GM12878 (cell line): ENCODE data around the gene RECQL. TPM values are rescaled to one million over a fixed set of nuclear protein-coding genes. Genes with fewer than 3 reads are reported as not detected.

Experiments used
- ATAC-seq: fragments of 200-7000 bp; cut with Tn5 transposase; 3 replicates; pipeline ENCODE4 v1.9.1; 2020; ENCODE audit warnings: mild to moderate bottlenecking, moderate library complexity
- BruUV-seq: library from RNA; stranded (reverse); fragments of 400-500 nt; replicated peaks from 2 replicates; lab custom pipeline; 2021; lab: Mats Ljungman, UMichigan
- CTCF ChIA-PET: fragments of 300-600 bp; sonication (Branson Sonifier 250); formaldehyde crosslinking; extraction: SDS; loops from one replicate; lab custom pipeline; 2021; ENCODE audit warnings: inconsistent platforms; lab: Yijun Ruan, JAX
- POLR2A ChIA-PET: fragments of 350-600 bp; formaldehyde crosslinking; extraction: SDS; loops from one replicate; lab custom pipeline; 2021; ENCODE audit warnings: inconsistent platforms; lab: Charles Lee
- RAD21 ChIA-PET: fragments of 300-600 bp; sonication (Branson Sonifier 250); formaldehyde crosslinking; loops from one replicate; lab custom pipeline; 2023; ENCODE audit warnings: antibody characterized with exemption; ENCODE audit not compliant: unreplicated experiment; lab: Charles Lee
- SMC1A ChIA-PET: fragments of 300-600 bp; sonication (Branson Sonifier 250); formaldehyde crosslinking; loops from one replicate; lab custom pipeline; 2023; ENCODE audit not compliant: unreplicated experiment, uncharacterized antibody; lab: Charles Lee
- DNase-seq: peaks from one replicate; pipeline ENCODE4 v3.0.0-alpha.2; 2011; ENCODE audit warnings: low read depth, low spot score
- FAIRE-seq: peaks from 3 replicates; lab custom pipeline; 2011; peaks lifted over from hg19 to GRCh38; lab: Jason Lieb, UNC
- H2AFZ ChIP-seq: 2 replicates; pipeline ENCODE4 v1.6.0; 2011; ENCODE audit warnings: low read depth, low read length, control low read depth; ENCODE audit not compliant: control insufficient read depth
- H3K27ac ChIP-seq: 2 replicates; pipeline ENCODE4 v1.5.1; 2011; ENCODE audit warnings: control low read depth; ENCODE audit not compliant: control insufficient read depth, insufficient read depth
- H3K27me3 ChIP-seq, 2 experiments: replicated peaks in 1 of 2; 2 replicates each; pipeline versions ENCODE4 v1.6.0 to v1.6.1; 2011; ENCODE audit warnings: low read length in 1 of 2; ENCODE audit not compliant: control insufficient read depth in 2 of 2, insufficient read depth in 2 of 2
- H3K36me3 ChIP-seq, 2 experiments: 2 replicates each; pipeline ENCODE4 v1.5.1; 2011; ENCODE audit warnings: low read length in 1 of 2; ENCODE audit not compliant: control insufficient read depth in 2 of 2, insufficient read depth in 2 of 2
- H3K4me1 ChIP-seq: 2 replicates; pipeline ENCODE4 v1.6.1; 2011; ENCODE audit warnings: mild to moderate bottlenecking, low read length, moderate library complexity, mixed read lengths; ENCODE audit not compliant: control insufficient read depth, insufficient read depth
- H3K4me2 ChIP-seq: 2 replicates; pipeline ENCODE4 v1.6.0; 2011; ENCODE audit warnings: control low read depth; ENCODE audit not compliant: control insufficient read depth, insufficient read depth
- H3K4me3 ChIP-seq: fragments of 200-600 bp; sonication (generic); 2 replicates; pipeline ENCODE4 v1.5.1; 2016
- H3K79me2 ChIP-seq: 2 replicates; pipeline ENCODE4 v1.6.0; 2011; ENCODE audit warnings: low read length; ENCODE audit not compliant: control insufficient read depth, insufficient read depth
- H3K9ac ChIP-seq: 2 replicates; pipeline ENCODE4 v1.8.0; 2011; ENCODE audit warnings: low read length, control low read depth, mixed read lengths; ENCODE audit not compliant: control insufficient read depth, insufficient read depth
- H3K9me3 ChIP-seq: replicated peaks from 3 replicates; pipeline ENCODE4 v1.5.1; 2011; ENCODE audit warnings: mild to moderate bottlenecking, low read length; ENCODE audit not compliant: control insufficient read depth, insufficient read depth
- H4K20me1 ChIP-seq: 2 replicates; pipeline ENCODE4 v1.6.0; 2011; ENCODE audit not compliant: control insufficient read depth, insufficient read depth
- BCLAF1 ChIP-seq: fragments of 450-650 bp; IDR thresholded peaks from 2 replicates; pipeline ENCODE4 v1.6.1; 2017; ENCODE audit warnings: antibody characterized with exemption, mild to moderate bottlenecking, moderate library complexity
- CHD2 ChIP-seq: IDR thresholded peaks from 2 replicates; pipeline ENCODE4 v1.6.1; 2011; ENCODE audit warnings: low read depth, low read length, improper control_type of control experiment, borderline replicate concordance
- ESRRA ChIP-seq: IDR thresholded peaks from 2 replicates; pipeline ENCODE4 v1.6.1; 2012; ENCODE audit warnings: mild to moderate bottlenecking, low read length, improper control_type of control experiment
- JUNB ChIP-seq: IDR thresholded peaks from 2 replicates; pipeline ENCODE4 v1.6.1; 2016; ENCODE audit warnings: antibody characterized with exemption, mild to moderate bottlenecking
- POLR2AphosphoS5 ChIP-seq: IDR thresholded peaks from 2 replicates; pipeline ENCODE4 v1.6.1; 2011; ENCODE audit warnings: mild to moderate bottlenecking, low read length, inconsistent platforms
- PRDM15 ChIP-seq: fragments of 450-650 bp; formaldehyde crosslinking; IDR thresholded peaks from 2 replicates; pipeline ENCODE4 v1.4.0; 2020; ENCODE audit warnings: mild to moderate bottlenecking, moderate library complexity
- WGBS: methylation state at CpG from one replicate; pipeline ENCODE4 v1.1.6; 2016; ENCODE audit warnings: low lambda C conversion rate; ENCODE audit not compliant: insufficient replicate concordance, insufficient coverage; ENCODE audit errors: missing lambda C conversion rate; 5-methylcytosine and 5-hydroxymethylcytosine counted together
- in situ Hi-C: fragments of 300-500 bp; cut with MboI; formaldehyde crosslinking; loops from 9 replicates; pipeline ENCODE4 v1.14.3; 2018; ENCODE audit warnings: mixed read lengths
- intact Hi-C: fragments of 100-400 bp; cut with micrococcal nuclease; formaldehyde crosslinking; loops from one replicate; pipeline ENCODE4 v1.14.2; 2022; ENCODE audit not compliant: unreplicated experiment
- polyA plus RNA-seq, 11 experiments: library from polyadenylated mRNA; depleted of rRNA in 4 of 11; unstranded in 6 of 11; stranded (reverse) in 5 of 11; fragments of >200 nt; fragmentation: Nextera tagmentation in 4 of 11; fragmentation: Illumina TruSeq in 1 of 11; extraction: Ambion mirVana in 4 of 11; extraction: Trizol in 1 of 11; gene quantifications; 1 replicate in 1 of 11; 2 replicates in 10 of 11; pipeline versions ENCODE4 v1.2.1 to v1.2.3, GENCODE V29; 2011 to 2016; ENCODE audit warnings: inconsistent platforms in 2 of 11, missing spikeins in 2 of 11, low read depth in 1 of 11
- total RNA-seq, 4 experiments: library from RNA; depleted of rRNA in 3 of 4; stranded (reverse); fragments of >200 nt in 3 of 4; fragmentation: Illumina TruSeq in 1 of 4; extraction: Trizol in 1 of 4; gene quantifications; 2 replicates each; pipeline versions ENCODE4 v1.2.1 to v1.2.3, GENCODE V29; 2013 to 2021

The RECQL gene
- total and polyA plus RNA-seq, 10 of the 15 experiments (the other 5 are each of a cell fraction or from before 2014, with no cell fraction given): 47.4 to 130 (median 70.8) TPM

- TF ChIP-seq BCLAF1 (no peak), POLR2AphosphoS5 (no peak), CHD2 (no peak), JUNB (no peak), ESRRA (no peak)
Observed at GRCh38 chr12:21507849-21508248, 6.4 kb upstream of the RECQL start (continued).

GRCh38 chr12:21505888-21506287 lies 4.5 kb upstream of the RECQL start:
- ATAC-seq (no peak), FAIRE-seq (no peak), DNase-seq (no peak)
- H3K9me3 ChIP-seq: no peaks in the 10 kb centered on the region
- H2AFZ ChIP-seq: no peak overlapping the region
- 50% methylated on average over 2 of the region's 2 CpGs for WGBS
- H3K27me3 ChIP-seq: no peaks in the 10 kb centered on the region
- in situ Hi-C loops (no loop called here), intact Hi-C loops (no loop called here)
- peaks cover 59% of the 10 kb centered on the region for H3K79me2 ChIP-seq
- TF ChIP-seq PRDM15: no peak
- ChIA-PET CTCF (interaction anchor here (0.6 to 1.3 kb wide), 3 partner anchors 19 to 316 kb away, joined by 3 read pairs; no protein-coding TSS in a partner anchor), SMC1A (interaction anchor here (1.7 kb wide), 1 partner anchor 33 kb away, joined by 3 read pairs; no protein-coding TSS in a partner anchor), POLR2A (interaction anchor here (0.6 to 1.2 kb wide), 2 partner anchors 152 to 554 kb away, joined by 3 to 4 read pairs; partner anchors contain the start of gene LDHB), RAD21 (interaction anchor here (0.7 kb wide), 1 partner anchor 160 kb away, joined by 3 read pairs; no protein-coding TSS in a partner anchor)
- H4K20me1 ChIP-seq: no peaks in the 10 kb centered on the region
- H3K4me2 ChIP-seq: 0 out of 2 replicates have a peak overlapping the region, but pooled peaks have one; percentile 27
- peaks cover 8% of the 10 kb centered on the region; the same call in 1 of the 2 replicates for H3K4me1 ChIP-seq
- peaks cover 0 to 3% of the 10 kb centered on the region in 2 experiments; a peak in 2 of 4 replicates for H3K36me3 ChIP-seq
- no TSS peak for BruUV-seq
- no peak overlapping the region for H3K27ac ChIP-seq
- no peak overlapping the region for H3K9ac ChIP-seq
- no peak overlapping the region for H3K4me3 ChIP-seq
